ENCODE data around the gene RSPH4A. TPM values are rescaled to one million over a fixed set of nuclear protein-coding genes. Genes with fewer than 3 reads are reported as not detected.

The RSPH4A gene
- total RNA-seq, 4 donors from 2014 or later, result 0.16 to 2.8 (median 0.56) TPM; not detected in 1

DNA sequence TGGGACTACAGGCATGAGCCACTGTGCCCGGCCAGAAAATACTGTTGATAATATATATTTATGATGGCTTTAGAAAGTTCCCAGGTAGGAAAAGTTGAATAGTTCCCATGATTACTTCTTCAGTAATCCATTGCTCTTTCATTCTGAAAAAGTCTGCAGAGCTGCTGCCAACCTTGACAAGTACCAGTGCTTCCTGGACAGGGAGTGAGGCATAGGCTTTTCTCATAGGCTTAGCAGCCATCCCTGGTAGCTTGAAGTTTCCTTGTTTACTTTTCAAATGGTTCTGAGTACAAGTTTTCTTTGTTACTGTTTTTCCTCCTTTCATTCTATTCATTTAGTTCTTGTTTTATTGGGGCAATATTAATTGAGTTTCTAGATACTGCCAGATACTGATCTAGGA is 37.1 kb upstream of the RSPH4A start:
- in situ Hi-C loops (cut with MboI; ENCODE audit: low sequenced_read_pairs in 4 of 4) (no loop called here), intact Hi-C loops (cut with DNase I; ENCODE audit: low total_unique reads) (no loop called here)
- no peak overlapping the region for H3K27ac ChIP-seq
- H3K36me3 ChIP-seq, result peaks cover 0 to 34% of the 10 kb centered on the region in 2 donors
- H3K9me3 ChIP-seq, result no peaks in the 10 kb centered on the region
- no peaks in the 10 kb centered on the region for H3K27me3 ChIP-seq
- ATAC-seq, result no peak
- no peak for DNase-seq
- TF ChIP-seq POLR2A (IDR thresholded peaks at IDR 0.05) (no peak), CTCF (IDR thresholded peaks at IDR 0.05 in 4 of 5, conservative IDR thresholded peaks at IDR 0.05 in 1 of 5) (no peak)
- no peak overlapping the region for H3K4me3 ChIP-seq
- peaks cover 3 to 19% of the 10 kb centered on the region in 2 donors for H3K4me1 ChIP-seq

GRCh38 chr6:116580198-116580597 is 36.1 kb upstream of the RSPH4A start:
- in situ Hi-C loops (cut with MboI; ENCODE audit: low sequenced_read_pairs in 4 of 4), result no loop called here
- TF ChIP-seq POLR2A (IDR thresholded peaks at IDR 0.05) (no peak), CTCF (IDR thresholded peaks at IDR 0.05 in 4 of 5, conservative IDR thresholded peaks at IDR 0.05 in 1 of 5) (no peak)
- no peaks in the 10 kb centered on the region for H3K9me3 ChIP-seq
- peaks cover 0 to 43% of the 10 kb centered on the region in 2 donors for H3K36me3 ChIP-seq
- no peaks in the 10 kb centered on the region for H3K27me3 ChIP-seq
- H3K4me3 ChIP-seq, result no peak overlapping the region
- DNase-seq (no peak), ATAC-seq (no peak)
- H3K4me1 ChIP-seq, result peaks cover 0 to 16% of the 10 kb centered on the region in 2 donors
- intact Hi-C loops (cut with DNase I; ENCODE audit: low total_unique reads), result no loop called here
- no peak overlapping the region for H3K27ac ChIP-seq

DNA sequence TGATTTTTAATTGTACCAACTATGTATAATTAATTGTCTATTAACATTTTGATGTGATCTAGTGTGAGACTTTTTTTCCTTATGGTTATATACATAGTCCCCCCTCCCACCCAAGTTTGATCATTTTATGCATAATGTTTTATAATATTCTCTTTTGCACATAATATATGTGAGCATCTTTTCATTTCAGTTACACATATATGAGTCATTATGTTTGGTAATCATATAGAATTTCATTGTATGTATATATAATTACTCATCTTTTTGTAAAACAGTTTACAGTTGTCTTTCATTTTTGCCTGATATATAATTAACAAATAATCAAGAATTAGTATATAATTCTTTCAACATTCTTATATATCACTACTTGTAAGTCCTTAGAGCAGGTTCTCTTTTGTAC is 30.0 kb upstream of the RSPH4A start:
- H3K4me3 ChIP-seq, result no peak overlapping the region
- in situ Hi-C loops (cut with MboI; ENCODE audit: low sequenced_read_pairs in 4 of 4) (no loop called here), intact Hi-C loops (cut with DNase I; ENCODE audit: low total_unique reads) (no loop called here)
- TF ChIP-seq CTCF (IDR thresholded peaks at IDR 0.05 in 4 of 5, conservative IDR thresholded peaks at IDR 0.05 in 1 of 5) (no peak), POLR2A (IDR thresholded peaks at IDR 0.05) (no peak)
- DNase-seq, result no peak
- peaks cover 0 to 51% of the 10 kb centered on the region in 2 donors for H3K36me3 ChIP-seq
- no peaks in the 10 kb centered on the region for H3K4me1 ChIP-seq
- H3K27me3 ChIP-seq, result no peaks in the 10 kb centered on the region
- no peak overlapping the region for H3K27ac ChIP-seq
- no peak for ATAC-seq
- no peaks in the 10 kb centered on the region for H3K9me3 ChIP-seq

DNA sequence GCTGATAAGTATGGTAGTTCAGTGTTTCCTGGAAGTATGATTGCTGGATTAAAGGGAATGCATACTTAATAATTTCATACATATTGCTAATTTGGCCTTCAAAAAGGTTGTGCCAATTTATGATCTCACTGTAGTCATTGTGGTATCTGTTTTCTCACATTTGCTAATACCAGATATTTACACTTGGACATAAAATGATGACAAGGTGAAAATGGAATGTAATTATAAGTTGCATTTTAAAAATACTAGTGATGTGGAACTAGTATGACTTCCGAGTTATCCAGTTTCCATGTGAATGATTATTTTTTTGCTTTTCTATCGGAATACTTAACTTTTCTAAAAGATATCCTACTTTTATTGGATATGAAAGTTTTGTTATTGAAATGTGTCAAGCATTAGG is 29.5 kb upstream of the RSPH4A start:
- TF ChIP-seq CTCF (IDR thresholded peaks at IDR 0.05 in 4 of 5, conservative IDR thresholded peaks at IDR 0.05 in 1 of 5) (no peak), POLR2A (IDR thresholded peaks at IDR 0.05) (no peak)
- Histone ChIP-seq H3K4me1 (no peaks in the 10 kb centered on the region), H3K27me3 (no peaks in the 10 kb centered on the region), H3K9me3 (no peaks in the 10 kb centered on the region), H3K4me3 (no peak overlapping the region), H3K36me3 (peaks cover 0 to 56% of the 10 kb centered on the region in 2 donors), H3K27ac (no peak overlapping the region)
- in situ Hi-C loops (cut with MboI; ENCODE audit: low sequenced_read_pairs in 4 of 4), result no loop called here
- intact Hi-C loops (cut with DNase I; ENCODE audit: low total_unique reads), result no loop called here
- no peak for DNase-seq
- no peak for ATAC-seq

DNA sequence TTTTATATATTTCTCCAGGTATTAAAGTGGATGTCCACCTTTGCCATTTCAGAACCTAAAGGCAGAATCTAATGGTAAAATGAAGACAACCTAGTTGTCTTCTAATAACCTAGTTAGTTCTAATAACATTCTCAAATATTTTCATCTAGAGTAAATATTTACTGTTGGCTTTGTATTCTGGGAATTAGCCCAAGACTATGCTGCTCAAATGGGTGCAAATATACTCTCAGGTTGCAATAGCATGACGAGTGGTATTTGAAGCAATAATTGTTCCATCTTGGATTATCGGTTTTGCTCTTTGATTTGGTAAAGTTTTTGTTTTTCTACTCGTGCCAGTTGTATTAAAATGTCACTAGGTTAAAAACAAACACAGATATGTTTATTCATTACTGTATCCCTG is 21.0 kb upstream of the RSPH4A start:
- intact Hi-C loops (cut with DNase I; ENCODE audit: low total_unique reads) (no loop called here), in situ Hi-C loops (cut with MboI; ENCODE audit: low sequenced_read_pairs in 4 of 4) (no loop called here)
- no peak for TF ChIP-seq POLR2A (IDR thresholded peaks at IDR 0.05)
- TF ChIP-seq CTCF (IDR thresholded peaks at IDR 0.05 in 4 of 5, conservative IDR thresholded peaks at IDR 0.05 in 1 of 5), result no peak
- Histone ChIP-seq H3K27me3 (no peaks in the 10 kb centered on the region), H3K36me3 (peaks cover 0 to 79% of the 10 kb centered on the region in 2 donors), H3K27ac (no peak overlapping the region), H3K4me3 (no peak overlapping the region), H3K4me1 (no peaks in the 10 kb centered on the region), H3K9me3 (no peaks in the 10 kb centered on the region)
- ATAC-seq, result no peak
- DNase-seq, result no peak
